Skin epidermis (tissue), 12 donors: Measurements from ENCODE around the gene NAA38.
"Not testable (repeated sequence)": the region's sequence is repeated elsewhere in the genome, so short reads cannot be mapped to it uniquely, and the experiment has no call there.

ENCODE experiments used
- H3K27ac ChIP-seq, 21 experiments: fragments of 200-600 bp; sonication (generic) in 11 of 21; one replicate each; pipeline ENCODE4 v1.5.0; 2020; ENCODE audit warnings: mild to moderate bottlenecking in 3 of 21, inconsistent platforms in 2 of 21, moderate library complexity in 2 of 21
- H3K4me3 ChIP-seq, 7 experiments: fragments of 200-600 bp; sonication (generic) in 2 of 7; one replicate each; pipeline ENCODE4 v1.5.0; 2020; ENCODE audit warnings: inconsistent platforms in 2 of 7, mild to moderate bottlenecking in 2 of 7, moderate library complexity in 1 of 7

NAA38 gene

DNA sequence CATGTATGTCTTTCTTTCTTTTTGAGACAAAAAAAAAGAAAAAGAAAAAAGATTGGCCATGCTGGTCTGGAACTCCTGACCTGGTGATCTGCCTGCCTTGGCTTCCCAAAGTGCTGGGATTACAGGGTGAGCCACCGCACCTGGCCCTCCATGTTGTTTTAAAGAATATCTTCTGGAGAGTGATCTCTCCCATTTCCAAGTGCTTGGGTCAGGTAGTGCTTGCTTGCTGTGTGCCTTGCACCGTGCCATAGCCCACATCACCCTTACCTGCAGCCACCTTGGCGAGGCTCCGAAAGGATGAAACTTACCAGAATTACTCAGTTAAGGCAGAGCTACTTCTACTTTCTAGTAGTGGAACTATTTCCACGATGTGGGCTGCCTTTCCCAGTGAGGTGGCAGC, 42.4 kb downstream of the NAA38 start:
- Histone ChIP-seq H3K27ac (no peak overlapping the region), H3K4me3 (no peak overlapping the region)

GRCh38 chr17:7811251-7811650, 46.1 kb downstream of the NAA38 start:
- no peak overlapping the region for H3K4me3 ChIP-seq
- no peak overlapping the region for H3K27ac ChIP-seq

- H3K4me3 ChIP-seq = not testable (repeated sequence)
Observed at GRCh38 chr17:7809791-7810343, 47.5 kb downstream of the NAA38 start.

GRCh38 chr17:7809086-7809790, 48.1 kb downstream of the NAA38 start:
- Histone ChIP-seq H3K4me3 (no peak overlapping the region), H3K27ac (no peak overlapping the region)

More at GRCh38 chr17:7809791-7810343, 47.5 kb downstream of the NAA38 start:
- H3K27ac ChIP-seq = not testable (repeated sequence)

- H3K27ac ChIP-seq = no peak overlapping the region
- no peak overlapping the region for H3K4me3 ChIP-seq
Observed at GRCh38 chr17:7807206-7807605, 50.2 kb downstream of the NAA38 start.
